Measurements from ENCODE around the gene BRICD5. TPM values are rescaled to one million over a fixed set of nuclear protein-coding genes. Genes with fewer than 3 reads are reported as not detected.
"Not testable (repeated sequence)": the region's sequence is repeated elsewhere in the genome, so short reads cannot be mapped to it uniquely, and the experiment has no call there.

The BRICD5 gene
- total and polyA plus RNA-seq, 5 experiments from 2014 or later, result 0.11 to 27.0 (median 13.4) TPM; not detected in 1

DNA sequence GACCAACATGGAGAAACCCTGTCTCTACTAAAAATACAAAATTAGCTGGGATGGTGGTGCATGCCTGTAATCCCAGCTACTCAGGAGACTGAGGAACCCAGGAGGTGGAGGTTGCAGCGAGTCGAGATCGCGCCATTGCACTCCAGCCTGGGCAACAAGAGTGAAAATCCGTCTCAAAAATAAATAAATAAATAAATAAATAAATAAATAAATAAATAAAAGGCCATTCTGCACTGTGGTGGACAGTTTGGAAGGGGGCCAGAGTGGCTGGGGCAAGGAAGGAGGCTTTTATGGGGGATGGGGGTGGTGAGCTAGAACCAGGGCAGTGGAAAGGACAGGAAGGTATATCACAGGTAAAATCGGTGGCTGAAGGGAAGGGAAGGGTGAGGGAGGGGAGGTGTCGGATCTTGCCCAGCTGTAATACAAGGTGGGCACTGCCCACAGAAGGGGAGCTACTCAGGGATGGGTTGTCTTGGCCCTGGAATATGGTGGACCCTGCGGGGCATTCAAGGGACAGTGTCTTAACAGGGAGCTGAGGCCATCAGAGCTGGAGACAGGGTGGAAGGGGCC lies 7.5 kb downstream of the BRICD5 start:
- Mint-ChIP-seq H3K27me3 (peaks cover 0 to 14% (median 9%) of the 10 kb centered on the region in 5 donors), H3K4me1 (peaks cover 11 to 27% (median 25%) of the 10 kb centered on the region in 4 donors), H3K4me3 (peak overlapping the region in 9 of 10 donors; percentile 38 to 85 (median 75)), H3K27ac (peak overlapping the region in 5 of 10 donors; percentile 32 to 60 (median 52)), H3K36me3 (peaks cover 0 to 11% (median 7%) of the 10 kb centered on the region in 3 donors)
- ATAC-seq, DNase-seq, H3K9me3 Mint-ChIP-seq: not testable (repeated sequence)
- POLR2A ChIA-PET, result interaction anchor here (1.0 to 5.3 kb wide), 5 partner anchors 8 to 49 kb away, joined by 3 to 58 read pairs (median 12); partner anchors contain the start of genes CASKIN1, PGP and TRAF7

- no peaks in the 10 kb centered on the region for H3K36me3 Mint-ChIP-seq
- peaks cover 6 to 15% (median 8%) of the 10 kb centered on the region in 4 donors for H3K4me1 Mint-ChIP-seq
- POLR2A ChIA-PET, result no interaction called here
- no peak for DNase-seq
- H3K4me3 Mint-ChIP-seq, result no peak overlapping the region
- peaks cover 3 to 27% (median 17%) of the 10 kb centered on the region in 5 donors for H3K27me3 Mint-ChIP-seq
- H3K27ac Mint-ChIP-seq, result no peak overlapping the region
- no peak for ATAC-seq
- H3K9me3 Mint-ChIP-seq, result no peaks in the 10 kb centered on the region
Observed at GRCh38 chr16:2200313-2200712, 10.3 kb downstream of the BRICD5 start.

GRCh38 chr16:2199621-2200139 lies 11.0 kb downstream of the BRICD5 start:
- Mint-ChIP-seq H3K4me1 (peaks cover 7 to 20% (median 13%) of the 10 kb centered on the region in 4 donors), H3K27ac (no peak overlapping the region), H3K4me3 (no peak overlapping the region), H3K9me3 (no peaks in the 10 kb centered on the region), H3K27me3 (peaks cover 6 to 31% (median 19%) of the 10 kb centered on the region in 5 donors), H3K36me3 (no peaks in the 10 kb centered on the region)
- DNase-seq (no peak), ATAC-seq (no peak)
- POLR2A ChIA-PET, result no interaction called here

- H3K4me1 Mint-ChIP-seq, result peaks cover 3 to 15% (median 8%) of the 10 kb centered on the region in 4 donors
- H3K4me3 Mint-ChIP-seq, result peak overlapping the region in 1 of 10 donors; percentile 9
- no peak overlapping the region for H3K27ac Mint-ChIP-seq
- no peaks in the 10 kb centered on the region for H3K36me3 Mint-ChIP-seq
- ATAC-seq, result no peak
- H3K9me3 Mint-ChIP-seq, result no peaks in the 10 kb centered on the region
- peaks cover 6 to 32% (median 19%) of the 10 kb centered on the region in 5 donors for H3K27me3 Mint-ChIP-seq
- POLR2A ChIA-PET, result no interaction called here
- no peak for DNase-seq
Observed at GRCh38 chr16:2199095-2199494, 11.6 kb downstream of the BRICD5 start.

GRCh38 chr16:2198283-2198682 lies 12.4 kb downstream of the BRICD5 start:
- Mint-ChIP-seq H3K27ac (no peak overlapping the region), H3K36me3 (no peaks in the 10 kb centered on the region), H3K27me3 (peaks cover 6 to 32% (median 19%) of the 10 kb centered on the region in 5 donors), H3K9me3 (no peaks in the 10 kb centered on the region), H3K4me1 (peaks cover 2 to 15% (median 7%) of the 10 kb centered on the region in 4 donors), H3K4me3 (peak overlapping the region; percentile 29 to 72 (median 56))
- POLR2A ChIA-PET, result no interaction called here
- ATAC-seq (no peak), DNase-seq (no peak)

GRCh38 chr16:2197765-2198164 lies 12.9 kb downstream of the BRICD5 start:
- POLR2A ChIA-PET, result no interaction called here
- DNase-seq, result no peak
- Mint-ChIP-seq H3K9me3 (no peaks in the 10 kb centered on the region), H3K4me1 (peaks cover 2 to 15% (median 7%) of the 10 kb centered on the region in 4 donors), H3K4me3 (peak overlapping the region; percentile 29 to 72 (median 58)), H3K27me3 (peaks cover 6 to 32% (median 19%) of the 10 kb centered on the region in 5 donors), H3K27ac (no peak overlapping the region), H3K36me3 (no peaks in the 10 kb centered on the region)
- no peak for ATAC-seq

GRCh38 chr16:2196981-2197511 lies 13.6 kb downstream of the BRICD5 start:
- Mint-ChIP-seq H3K4me1 (peaks cover 2 to 15% (median 7%) of the 10 kb centered on the region in 4 donors), H3K27me3 (peaks cover 6 to 32% (median 19%) of the 10 kb centered on the region in 5 donors), H3K27ac (no peak overlapping the region), H3K4me3 (peak overlapping the region; percentile 24 to 72 (median 54)), H3K9me3 (no peaks in the 10 kb centered on the region), H3K36me3 (no peaks in the 10 kb centered on the region)
- POLR2A ChIA-PET, result interaction anchor here (3.6 kb wide), 1 partner anchor 8 kb away, joined by 12 read pairs; the partner anchor contains the start of gene MLST8
- DNase-seq (peak in 1 of 10 donors; percentile 2), ATAC-seq (no peak)

- ATAC-seq (peak; percentile 57 to 62), DNase-seq (peak in 2 of 10 donors; percentile 15 to 31)
- peaks cover 6 to 32% (median 19%) of the 10 kb centered on the region in 5 donors for H3K27me3 Mint-ChIP-seq
- H3K4me3 Mint-ChIP-seq, result peak within 1 kb of the TSS; percentile 24 to 73 (median 58)
- peaks cover 2 to 15% (median 7%) of the 10 kb centered on the region in 4 donors for H3K4me1 Mint-ChIP-seq
- H3K9me3 Mint-ChIP-seq, result no peaks in the 10 kb centered on the region
- no peaks in the 10 kb centered on the region for H3K36me3 Mint-ChIP-seq
- no peak within 1 kb of the TSS for H3K27ac Mint-ChIP-seq
- POLR2A ChIA-PET, result interaction anchor here (0.7 to 3.6 kb wide), 3 partner anchors 8 to 64 kb away, joined by 3 to 12 read pairs (median 10); partner anchors contain the start of genes MLST8 and TRAF7
Observed at GRCh38 chr16:2196162-2196980, 14.3 kb downstream of the BRICD5 start, which contains the start of gene CASKIN1. CASKIN1 (minus strand) TSS chr16:2196605; CDS start chr16:2196432, 173 bp downstream.

DNA sequence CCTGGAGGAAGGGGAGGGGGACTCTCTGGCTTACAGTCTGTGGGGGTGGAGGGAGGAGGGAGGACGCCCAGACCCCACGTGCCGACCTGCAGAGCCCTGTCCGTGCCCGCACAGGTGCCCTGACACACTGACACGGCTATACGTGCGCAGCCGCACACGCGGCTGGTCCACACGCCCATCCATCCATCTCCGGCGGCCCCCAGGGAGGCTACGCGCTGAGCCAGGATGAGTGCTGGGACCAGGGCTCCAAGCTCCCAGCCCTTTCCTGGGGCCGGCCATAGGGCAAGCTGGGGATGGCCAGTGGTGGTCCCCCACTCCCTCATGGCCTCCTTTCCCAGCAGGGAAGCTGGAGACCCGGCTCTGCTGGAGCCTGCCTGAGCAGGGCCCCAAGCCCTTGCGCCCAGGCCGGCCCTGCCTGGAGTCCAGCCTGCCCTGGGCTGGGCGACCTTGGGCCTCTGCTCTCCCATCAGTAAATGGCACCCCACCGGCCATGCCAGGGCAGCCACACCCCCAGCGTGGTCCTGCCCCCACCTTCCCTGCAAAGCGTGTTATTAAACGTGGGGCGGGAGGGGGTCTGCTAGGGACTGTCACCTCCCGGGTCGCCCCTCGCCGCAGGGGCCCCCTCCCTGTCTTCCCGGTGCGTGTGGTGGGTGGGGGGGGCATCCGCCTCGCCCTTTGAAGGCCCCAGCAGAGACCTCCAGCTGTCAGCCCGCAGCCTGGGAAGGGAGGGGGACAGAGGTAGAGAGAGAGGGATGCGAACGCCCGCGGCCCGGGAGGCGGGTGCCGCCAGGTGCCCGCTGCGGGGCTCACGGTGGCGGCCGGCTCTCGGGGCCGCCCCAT lies 15.1 kb downstream of the BRICD5 start:
- H3K36me3 Mint-ChIP-seq, result no peaks in the 10 kb centered on the region
- H3K27me3 Mint-ChIP-seq, result peaks cover 6 to 32% (median 19%) of the 10 kb centered on the region in 5 donors
- H3K27ac Mint-ChIP-seq, result no peak overlapping the region
- ATAC-seq (peak; percentile 36 to 43), DNase-seq (no peak)
- H3K9me3 Mint-ChIP-seq, result no peaks in the 10 kb centered on the region
- H3K4me1 Mint-ChIP-seq, result peaks cover 2 to 15% (median 7%) of the 10 kb centered on the region in 4 donors
- POLR2A ChIA-PET, result interaction anchor here (0.5 to 3.6 kb wide), 8 partner anchors 9 to 306 kb away, joined by 3 to 13 read pairs (median 8); partner anchors contain the start of genes ABCA3, ECI1, MLST8 and TRAF7
- H3K4me3 Mint-ChIP-seq, result peak overlapping the region in 7 of 10 donors; percentile 2 to 79 (median 50)

- peaks cover 6 to 27% (median 18%) of the 10 kb centered on the region in 5 donors for H3K27me3 Mint-ChIP-seq
- peak overlapping the region in 9 of 10 donors; percentile 34 to 79 (median 59) for H3K4me3 Mint-ChIP-seq
- ATAC-seq (peak; percentile 79 to 82), DNase-seq (peak in 9 of 10 donors; percentile 35 to 80 (median 52))
- POLR2A ChIA-PET, result interaction anchor here (0.5 to 3.6 kb wide), 10 partner anchors 10 to 306 kb away, joined by 3 to 13 read pairs (median 6); partner anchors contain the start of genes ABCA3, ECI1, MLST8 and RNPS1
- peak overlapping the region in 3 of 10 donors; percentile 14 to 73 (median 20) for H3K27ac Mint-ChIP-seq
- H3K4me1 Mint-ChIP-seq, result peaks cover 2 to 15% (median 7%) of the 10 kb centered on the region in 4 donors
- no peaks in the 10 kb centered on the region for H3K36me3 Mint-ChIP-seq
- H3K9me3 Mint-ChIP-seq, result no peaks in the 10 kb centered on the region
Observed at GRCh38 chr16:2194852-2195321, 15.8 kb downstream of the BRICD5 start.

GRCh38 chr16:2194166-2194834 lies 16.4 kb downstream of the BRICD5 start:
- H3K4me3 Mint-ChIP-seq, result peak overlapping the region in 4 of 10 donors; percentile 34 to 63 (median 52)
- peaks cover 6 to 26% (median 18%) of the 10 kb centered on the region in 5 donors for H3K27me3 Mint-ChIP-seq
- peaks cover 2 to 15% (median 7%) of the 10 kb centered on the region in 4 donors for H3K4me1 Mint-ChIP-seq
- DNase-seq (no peak), ATAC-seq (no peak)
- POLR2A ChIA-PET, result interaction anchor here (0.5 to 3.6 kb wide), 9 partner anchors 10 to 307 kb away, joined by 3 to 13 read pairs (median 6); partner anchors contain the start of genes ABCA3, ECI1, MLST8 and RNPS1
- no peak overlapping the region for H3K27ac Mint-ChIP-seq
- no peaks in the 10 kb centered on the region for H3K9me3 Mint-ChIP-seq
- H3K36me3 Mint-ChIP-seq, result no peaks in the 10 kb centered on the region

Measured in naive thymus-derived CD8-positive, alpha-beta T cell (primary cell).